Mammary epithelial cell (primary cell): Measurements from ENCODE around the gene COLQ.

Experiments used
- CTCF ChIP-seq, 2 donors: IDR thresholded peaks in 1 of 2; conservative IDR thresholded peaks in 1 of 2; 2 replicates each; pipeline ENCODE4 v1.5.1; 2011 to 2012; ENCODE audit warnings: inconsistent platforms in 2 of 2, low read length in 2 of 2, mild to moderate bottlenecking in 2 of 2, control low read depth in 1 of 2, low read depth in 1 of 2; ENCODE audit not compliant: insufficient read depth in 1 of 2; ENCODE audit errors: extremely low read depth in 1 of 2
- EZH2 ChIP-seq: IDR thresholded peaks from 2 replicates; pipeline ENCODE4 v1.6.1; 2012; ENCODE audit warnings: low read length, inconsistent platforms, borderline replicate concordance

GRCh38 chr3:15510493-15510892, 11.0 kb downstream of the COLQ start:
- TF ChIP-seq CTCF (conservative IDR thresholded peaks at IDR 0.05 in 1 of 2, IDR thresholded peaks at IDR 0.05 in 1 of 2; ENCODE audit: extremely low read depth in 1 of 2, insufficient read depth in 1 of 2, low read depth in 1 of 2, low read length in 2 of 2) (no peak), EZH2 (no peak)
